ENCODE data around the gene EEF2KMT. TPM values are rescaled to one million over a fixed set of nuclear protein-coding genes. Genes with fewer than 3 reads are reported as not detected.
A peak's percentile ranks its signal among the peaks of the same experiment; 100 is the strongest.
"Not testable (repeated sequence)": the region's sequence is repeated elsewhere in the genome, so short reads cannot be mapped to it uniquely, and the experiment has no call there.

EEF2KMT gene
- total RNA-seq, 8 experiments from 2014 or later, result 6.7 to 29.8 (median 14.1) TPM

- Histone ChIP-seq H3K4me3 (no peak overlapping the region), H3K4me1 (replicated peaks in 1 of 2) (peaks cover 0 to 5% of the 10 kb centered on the region in 2 donors), H3K27ac (no peak overlapping the region)
- in situ Hi-C loops (cut with MboI; ENCODE audit: low pct_unique_long_range_greater_than_20kb in 2 of 9, low sequenced_read_pairs in 9 of 9, unreplicated experiment in 9 of 9), result no loop called here
- WGBS, 10 experiments, result 36 to 100% (median 68%) methylated on average over 1 to 10 of the region's 19 CpGs; no CpG with 5 or more reads in 3 of the 10 experiments
- peak in 1 of 8 experiments; percentile 28 for ATAC-seq (replicated peaks in 6 of 8)
Observed at GRCh38 chr16:5062790-5063765, 34.5 kb downstream of the EEF2KMT start.

GRCh38 chr16:5062051-5062450, 35.5 kb downstream of the EEF2KMT start:
- in situ Hi-C loops (cut with MboI; ENCODE audit: low pct_unique_long_range_greater_than_20kb in 2 of 9, low sequenced_read_pairs in 9 of 9, unreplicated experiment in 9 of 9), result no loop called here
- 33 to 93% (median 89%) methylated on average over 2 to 5 of the region's 11 CpGs; no CpG with 5 or more reads in 5 of the 10 experiments for WGBS, 10 experiments
- Histone ChIP-seq H3K27ac (no peak overlapping the region), H3K4me3 (no peak overlapping the region), H3K4me1 (replicated peaks in 1 of 2) (peaks cover 0 to 5% of the 10 kb centered on the region in 2 donors)
- no peak for ATAC-seq (replicated peaks in 6 of 8)

DNA sequence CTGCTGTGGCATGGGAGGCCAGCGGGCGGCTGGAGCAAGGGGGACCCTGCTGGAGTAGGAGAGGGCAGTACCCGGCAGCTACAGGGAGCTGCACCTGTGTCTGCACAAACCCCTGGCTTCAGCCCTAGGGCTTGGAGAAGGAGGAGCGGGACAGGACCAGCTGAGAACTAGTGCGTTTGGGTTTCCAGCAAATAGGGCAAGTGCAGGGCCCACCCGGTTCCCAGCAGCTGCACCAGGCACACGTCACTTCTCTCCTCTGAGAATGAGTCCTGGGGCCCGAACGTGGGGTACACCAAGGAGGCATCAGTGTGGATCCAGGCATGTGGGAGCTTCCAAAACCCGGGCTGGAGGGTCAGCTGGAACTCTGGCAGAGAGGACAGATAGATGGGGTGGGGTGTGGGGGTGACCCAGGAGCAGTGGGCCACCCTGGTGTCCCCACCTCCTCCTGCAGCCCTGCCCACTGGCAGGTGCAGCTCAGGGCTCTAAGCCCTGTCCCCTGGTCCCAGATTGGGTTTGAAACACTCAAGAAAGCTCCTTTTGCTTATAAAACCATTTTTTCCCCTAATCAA, 37.4 kb downstream of the EEF2KMT start:
- Histone ChIP-seq H3K4me3 (no peak overlapping the region), H3K4me1 (replicated peaks in 1 of 2) (no peaks in the 10 kb centered on the region), H3K27ac (no peak overlapping the region)
- peak in 1 of 8 experiments; percentile 6 for ATAC-seq (replicated peaks in 6 of 8)
- in situ Hi-C loops (cut with MboI; ENCODE audit: low pct_unique_long_range_greater_than_20kb in 2 of 9, low sequenced_read_pairs in 9 of 9, unreplicated experiment in 9 of 9), result no loop called here
- 40 to 60% (median 40%) methylated on average over 1 of the region's 10 CpGs; no CpG with 5 or more reads in 7 of the 10 experiments for WGBS, 10 experiments

DNA sequence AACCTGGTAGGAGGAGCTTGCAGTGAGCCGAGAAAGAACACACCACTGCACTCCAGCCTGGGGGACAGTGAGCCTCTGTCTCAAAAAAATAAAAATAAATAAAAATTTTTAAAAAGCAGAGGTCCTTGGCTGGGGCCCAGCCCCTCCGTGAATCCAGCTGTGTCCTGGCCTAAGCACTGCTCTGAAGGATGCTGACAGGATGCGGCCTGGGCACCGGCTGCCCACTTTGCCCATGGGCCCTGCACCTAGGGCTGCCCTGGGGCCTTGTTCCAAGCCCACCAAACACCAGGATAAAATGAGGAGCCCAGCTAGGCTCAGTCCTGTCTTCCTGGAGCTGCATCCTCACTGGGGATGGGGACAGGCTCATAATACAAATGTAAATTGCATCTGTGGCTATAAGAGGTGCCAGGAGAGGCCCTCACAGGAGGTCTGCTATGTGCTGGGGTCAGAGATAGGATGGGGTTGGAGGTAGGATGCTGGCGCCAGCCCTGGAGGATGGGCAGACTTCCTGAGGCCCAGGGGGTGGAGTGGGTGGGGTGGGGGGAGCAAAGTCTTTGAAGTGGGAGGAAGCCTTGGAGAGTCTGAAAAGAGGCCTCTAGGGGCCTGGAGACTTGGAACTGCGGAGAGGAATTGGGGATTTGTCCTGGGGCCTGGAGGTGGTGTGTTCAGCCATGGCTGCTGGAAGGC, 38.1 kb downstream of the EEF2KMT start:
- peak in 1 of 8 experiments; percentile 4 for ATAC-seq (replicated peaks in 6 of 8)
- 50 to 86% (median 76%) methylated on average over 1 to 4 of the region's 6 CpGs; no CpG with 5 or more reads in 2 of the 10 experiments for WGBS, 10 experiments
- no peak overlapping the region for H3K27ac ChIP-seq
- no peaks in the 10 kb centered on the region for H3K4me1 ChIP-seq (replicated peaks in 1 of 2)
- no peak overlapping the region for H3K4me3 ChIP-seq
- in situ Hi-C loops (cut with MboI; ENCODE audit: low pct_unique_long_range_greater_than_20kb in 2 of 9, low sequenced_read_pairs in 9 of 9, unreplicated experiment in 9 of 9), result no loop called here

- Histone ChIP-seq H3K4me3 (no peak overlapping the region), H3K4me1 (replicated peaks in 1 of 2) (no peaks in the 10 kb centered on the region), H3K27ac (no peak overlapping the region)
- in situ Hi-C loops (cut with MboI; ENCODE audit: low pct_unique_long_range_greater_than_20kb in 2 of 9, low sequenced_read_pairs in 9 of 9, unreplicated experiment in 9 of 9), result no loop called here
- peak in 1 of 8 experiments; percentile 81 for ATAC-seq (replicated peaks in 6 of 8)
- 33 to 73% (median 43%) methylated on average over 1 to 5 of the region's 7 CpGs; no CpG with 5 or more reads in 4 of the 10 experiments for WGBS, 10 experiments
Observed at GRCh38 chr16:5058476-5058875, 39.1 kb downstream of the EEF2KMT start.

- WGBS, 10 experiments, result 0 to 60% (median 23%) methylated on average over 1 to 10 of the region's 11 CpGs; no CpG with 5 or more reads in 3 of the 10 experiments
- Histone ChIP-seq H3K4me3 (no peak overlapping the region), H3K4me1 (replicated peaks in 1 of 2) (no peaks in the 10 kb centered on the region), H3K27ac (no peak overlapping the region)
- in situ Hi-C loops (cut with MboI; ENCODE audit: low pct_unique_long_range_greater_than_20kb in 2 of 9, low sequenced_read_pairs in 9 of 9, unreplicated experiment in 9 of 9), result no loop called here
- peak in 4 of 8 experiments; percentile 30 to 89 (median 82) for ATAC-seq (replicated peaks in 6 of 8)
Observed at GRCh38 chr16:5056352-5056751, 41.2 kb downstream of the EEF2KMT start.

DNA sequence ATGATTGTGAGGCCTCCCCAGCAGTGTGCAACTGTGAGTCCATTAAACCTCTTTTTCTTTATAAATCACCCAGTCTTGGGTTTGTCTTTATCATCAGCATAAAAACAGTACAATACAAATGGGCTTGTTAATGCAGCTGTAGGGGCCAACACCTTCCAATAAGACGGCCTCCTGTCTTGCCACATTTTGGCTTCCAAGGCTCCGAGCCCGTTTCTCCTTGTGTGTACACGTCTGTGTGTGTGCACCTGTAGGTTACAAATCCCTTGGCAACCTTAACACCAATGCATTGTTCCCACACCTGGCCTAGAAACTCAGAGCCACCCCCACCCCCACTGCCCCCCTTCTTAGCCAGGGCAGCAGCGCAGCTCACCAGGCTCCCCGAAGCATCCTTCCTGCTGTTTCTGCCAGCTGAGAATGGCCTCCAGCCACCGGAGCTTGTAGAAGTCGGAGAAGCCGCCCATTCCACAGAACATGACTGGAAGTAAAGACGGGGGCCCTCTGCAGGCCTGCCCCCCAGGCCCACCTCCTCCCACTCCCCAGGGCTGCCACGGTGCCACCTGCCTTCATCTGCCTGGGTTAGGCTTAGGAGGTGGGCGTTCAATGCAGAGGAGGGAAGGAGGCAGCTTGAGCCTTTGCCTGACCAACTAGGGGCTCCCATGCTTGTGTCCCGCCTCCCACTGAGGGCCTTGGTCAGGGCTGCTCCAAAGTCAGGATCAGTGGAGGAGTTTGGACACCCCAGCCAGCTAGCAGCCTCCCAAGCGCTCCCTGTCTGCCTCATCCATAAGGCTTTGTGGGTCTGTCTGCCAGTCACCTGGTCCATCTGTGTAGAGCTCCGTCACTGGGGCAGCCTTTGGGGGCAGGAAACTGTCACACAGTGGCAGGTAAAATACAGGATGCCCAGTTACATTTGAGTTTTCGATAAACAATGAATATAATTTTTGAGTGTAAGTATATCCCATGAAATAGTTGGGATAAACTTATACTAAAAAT, 42.4 kb downstream of the EEF2KMT start:
- Histone ChIP-seq H3K27ac (no peak overlapping the region), H3K4me1 (replicated peaks in 1 of 2) (no peaks in the 10 kb centered on the region), H3K4me3 (no peak overlapping the region)
- WGBS, 10 experiments, result 20 to 100% (median 75%) methylated on average over 1 to 6 of the region's 16 CpGs; no CpG with 5 or more reads in 3 of the 10 experiments
- in situ Hi-C loops (cut with MboI; ENCODE audit: low pct_unique_long_range_greater_than_20kb in 2 of 9, low sequenced_read_pairs in 9 of 9, unreplicated experiment in 9 of 9), result no loop called here
- ATAC-seq (replicated peaks in 6 of 8), result no peak

DNA sequence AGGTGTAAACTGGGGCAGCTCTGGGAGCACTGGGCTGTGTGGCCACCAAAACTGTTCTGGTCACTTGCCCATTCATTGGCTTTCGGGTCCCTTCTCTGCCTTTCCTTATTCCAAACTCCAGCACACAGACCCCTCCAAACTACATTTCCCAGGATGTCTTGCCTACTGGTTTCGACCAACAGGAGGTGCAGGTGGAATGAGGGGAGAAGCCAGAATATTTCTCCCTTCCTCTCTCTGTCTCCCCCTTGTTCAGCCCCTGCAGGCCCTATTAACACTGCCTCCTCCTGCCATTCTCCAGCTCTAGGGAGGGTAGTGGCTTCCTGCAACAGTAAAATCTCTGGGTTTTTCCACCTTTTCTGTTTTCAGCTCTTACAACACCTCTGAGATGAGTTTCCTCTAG, 50.7 kb downstream of the EEF2KMT start:
- no peaks in the 10 kb centered on the region for H3K4me1 ChIP-seq (replicated peaks in 1 of 2)
- 0 to 86% (median 44%) methylated on average over 1 to 2 of the region's 2 CpGs; no CpG with 5 or more reads in 5 of the 10 experiments for WGBS, 10 experiments
- ATAC-seq (replicated peaks in 6 of 8), result no peak
- no peak overlapping the region for H3K27ac ChIP-seq
- H3K4me3 ChIP-seq, result no peak overlapping the region
- in situ Hi-C loops (cut with MboI; ENCODE audit: low pct_unique_long_range_greater_than_20kb in 2 of 9, low sequenced_read_pairs in 9 of 9, unreplicated experiment in 9 of 9), result no loop called here

GRCh38 chr16:5045499-5046115, 52.0 kb downstream of the EEF2KMT start:
- Histone ChIP-seq H3K27ac (no peak overlapping the region), H3K4me3 (no peak overlapping the region), H3K4me1 (replicated peaks in 1 of 2) (no peaks in the 10 kb centered on the region)
- 53 to 100% (median 82%) methylated on average over 2 to 10 of the region's 10 CpGs; no CpG with 5 or more reads in 6 of the 10 experiments for WGBS, 10 experiments
- ATAC-seq (replicated peaks in 6 of 8), result no peak
- in situ Hi-C loops (cut with MboI; ENCODE audit: low pct_unique_long_range_greater_than_20kb in 2 of 9, low sequenced_read_pairs in 9 of 9, unreplicated experiment in 9 of 9), result no loop called here

DNA sequence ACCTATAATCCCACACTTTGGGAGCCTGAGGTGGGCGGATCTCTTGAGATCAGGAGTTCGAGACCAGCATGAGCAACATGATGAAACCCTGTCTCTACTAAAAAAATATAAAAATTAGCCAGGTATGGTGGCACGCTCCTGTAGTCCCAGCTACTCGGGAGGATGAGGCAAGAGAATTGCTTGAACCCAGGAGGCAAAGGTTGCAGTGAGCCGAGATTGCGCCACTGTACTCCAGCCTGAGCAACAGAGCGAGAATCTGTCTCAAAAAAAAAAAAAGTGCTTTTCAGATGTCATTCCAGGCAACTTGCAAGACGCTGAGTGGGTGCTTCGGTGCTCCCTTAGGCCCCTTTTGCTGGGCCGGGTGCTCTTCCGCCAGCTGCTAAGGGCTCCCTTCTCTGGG, 53.0 kb downstream of the EEF2KMT start:
- H3K4me3 ChIP-seq; ATAC-seq (replicated peaks in 6 of 8); H3K4me1 ChIP-seq (replicated peaks in 1 of 2); in situ Hi-C loops (cut with MboI; ENCODE audit: low pct_unique_long_range_greater_than_20kb in 2 of 9, low sequenced_read_pairs in 9 of 9, unreplicated experiment in 9 of 9); H3K27ac ChIP-seq: not testable (repeated sequence)
- 53 to 100% (median 88%) methylated on average over 1 to 6 of the region's 11 CpGs; no CpG with 5 or more reads in 3 of the 10 experiments for WGBS, 10 experiments

DNA sequence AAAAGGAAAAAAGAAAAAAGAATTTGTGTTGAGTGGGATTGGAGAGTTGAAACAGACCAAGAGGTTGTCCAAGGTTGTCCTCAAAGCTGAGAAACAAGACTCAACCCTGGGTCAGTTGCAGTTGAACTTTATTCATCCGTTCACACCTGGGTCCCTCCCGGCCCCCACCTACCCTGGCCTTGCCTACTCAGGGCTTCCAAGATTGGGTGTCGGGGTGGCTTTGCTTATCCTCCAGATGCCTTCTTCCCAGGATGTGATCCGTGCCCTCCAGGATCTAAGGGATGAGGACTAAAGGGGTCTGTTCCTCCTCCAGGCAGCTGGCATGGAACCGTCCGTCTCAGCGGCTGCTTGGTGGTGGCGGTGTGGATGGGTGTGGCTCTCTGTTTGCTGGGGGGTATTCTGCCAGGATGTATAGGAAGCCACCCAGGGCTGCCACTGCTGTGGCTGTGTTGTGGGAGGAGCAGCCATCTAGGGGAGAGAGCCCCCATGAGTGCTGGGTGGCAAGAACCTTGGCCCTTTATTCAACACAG, 53.5 kb downstream of the EEF2KMT start:
- WGBS, 10 experiments, result 40 to 94% (median 63%) methylated on average over 1 to 6 of the region's 8 CpGs; no CpG with 5 or more reads in 4 of the 10 experiments
- ATAC-seq (replicated peaks in 6 of 8), result no peak
- H3K4me3 ChIP-seq, result no peak overlapping the region
- no peak overlapping the region for H3K27ac ChIP-seq
- in situ Hi-C loops (cut with MboI; ENCODE audit: low pct_unique_long_range_greater_than_20kb in 2 of 9, low sequenced_read_pairs in 9 of 9, unreplicated experiment in 9 of 9), result no loop called here
- H3K4me1 ChIP-seq (replicated peaks in 1 of 2), result no peaks in the 10 kb centered on the region
